T-helper 2 cell treated with Interferon-gamma antibody and Interleukin-4, amounts not matched to agents 5 μg/mL and 100 μg/mL, for 36 hours (primary cell): ENCODE measurements around the gene FNIP1.

Source experiments
- DNase-seq: peaks from one replicate; pipeline ENCODE4 v3.0.0; 2021; ENCODE audit warnings: low spot score
- H3K27ac Mint-ChIP-seq: one replicate; pipeline ENCODE4 v1.8.0; 2021; ENCODE audit warnings: mild to moderate bottlenecking, mixed read lengths
- H3K27me3 Mint-ChIP-seq: one replicate; pipeline ENCODE4 v1.8.0; 2021; ENCODE audit warnings: low read depth, mixed read lengths
- H3K36me3 Mint-ChIP-seq: one replicate; pipeline ENCODE4 v1.8.0; 2021; ENCODE audit warnings: low read depth, mixed read lengths
- H3K4me1 Mint-ChIP-seq: one replicate; pipeline ENCODE4 v1.8.0; 2021; ENCODE audit warnings: low read depth, mixed read lengths
- H3K4me3 Mint-ChIP-seq: one replicate; pipeline ENCODE4 v1.8.0; 2022; ENCODE audit warnings: mild to moderate bottlenecking, moderate library complexity, mixed read lengths
- H3K9me3 Mint-ChIP-seq: one replicate; pipeline ENCODE4 v1.8.0; 2021; ENCODE audit warnings: mixed read lengths

Gene FNIP1

GRCh38 chr5:131776450-131776849, 20.4 kb downstream of the FNIP1 start:
- no peaks in the 10 kb centered on the region for H3K9me3 Mint-ChIP-seq
- H3K27me3 Mint-ChIP-seq: no peaks in the 10 kb centered on the region
- no peak overlapping the region for H3K4me3 Mint-ChIP-seq
- no peak for DNase-seq
- H3K36me3 Mint-ChIP-seq: peaks cover 5% of the 10 kb centered on the region
- H3K4me1 Mint-ChIP-seq: peaks cover 7% of the 10 kb centered on the region
- H3K27ac Mint-ChIP-seq: no peak overlapping the region

GRCh38 chr5:131774652-131775367, 22.0 kb downstream of the FNIP1 start:
- Mint-ChIP-seq H3K27me3 (no peaks in the 10 kb centered on the region), H3K4me1 (peaks cover 4% of the 10 kb centered on the region), H3K9me3 (no peaks in the 10 kb centered on the region), H3K36me3 (peaks cover 3% of the 10 kb centered on the region), H3K4me3 (no peak overlapping the region), H3K27ac (no peak overlapping the region)
- no peak for DNase-seq

DNA sequence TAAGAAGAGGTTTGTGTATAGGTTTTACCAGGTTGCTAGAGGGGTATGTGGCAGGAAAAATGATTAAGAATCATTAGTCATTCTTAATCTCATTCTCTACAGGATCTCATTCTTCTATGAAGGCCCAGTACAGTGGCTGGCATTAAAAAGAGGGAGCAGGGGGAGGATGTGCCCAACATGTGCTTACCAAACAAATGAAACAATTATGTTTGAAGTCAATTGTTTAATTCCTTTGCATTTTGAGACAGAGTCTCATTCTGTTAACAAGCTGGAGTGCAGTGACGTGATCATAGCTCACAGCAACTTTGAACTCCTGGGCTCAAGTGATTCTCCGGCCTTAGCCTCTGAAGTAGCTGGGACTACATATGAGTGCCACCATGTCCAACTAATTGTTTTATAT, 23.0 kb downstream of the FNIP1 start:
- Mint-ChIP-seq H3K27ac (no peak overlapping the region), H3K9me3 (no peaks in the 10 kb centered on the region), H3K4me3 (no peak overlapping the region), H3K4me1 (peaks cover 4% of the 10 kb centered on the region), H3K36me3 (peaks cover 3% of the 10 kb centered on the region), H3K27me3 (no peaks in the 10 kb centered on the region)
- no peak for DNase-seq

DNA sequence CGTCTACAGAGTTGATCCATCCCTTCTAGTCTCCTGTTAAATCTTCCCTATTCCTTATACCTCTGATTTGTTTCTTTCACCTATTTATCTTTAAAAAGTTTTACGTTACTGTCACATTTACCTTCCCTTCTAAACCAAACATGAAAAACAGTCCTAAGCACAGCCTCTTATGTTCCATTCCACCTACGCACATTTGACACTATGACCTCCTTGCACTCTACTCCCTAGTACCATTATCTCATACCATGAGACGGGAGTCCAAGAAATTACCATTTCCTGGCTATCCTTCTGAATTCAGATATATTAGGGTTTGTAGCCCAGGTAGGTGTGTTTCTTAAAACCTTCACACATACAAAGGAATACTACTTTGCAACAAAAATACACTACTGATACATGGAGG, 25.1 kb downstream of the FNIP1 start:
- no peak overlapping the region for H3K27ac Mint-ChIP-seq
- H3K4me3 Mint-ChIP-seq: no peak overlapping the region
- no peak for DNase-seq
- peaks cover 2% of the 10 kb centered on the region for H3K4me1 Mint-ChIP-seq
- peaks cover 5% of the 10 kb centered on the region for H3K36me3 Mint-ChIP-seq
- no peaks in the 10 kb centered on the region for H3K27me3 Mint-ChIP-seq
- no peaks in the 10 kb centered on the region for H3K9me3 Mint-ChIP-seq

DNA sequence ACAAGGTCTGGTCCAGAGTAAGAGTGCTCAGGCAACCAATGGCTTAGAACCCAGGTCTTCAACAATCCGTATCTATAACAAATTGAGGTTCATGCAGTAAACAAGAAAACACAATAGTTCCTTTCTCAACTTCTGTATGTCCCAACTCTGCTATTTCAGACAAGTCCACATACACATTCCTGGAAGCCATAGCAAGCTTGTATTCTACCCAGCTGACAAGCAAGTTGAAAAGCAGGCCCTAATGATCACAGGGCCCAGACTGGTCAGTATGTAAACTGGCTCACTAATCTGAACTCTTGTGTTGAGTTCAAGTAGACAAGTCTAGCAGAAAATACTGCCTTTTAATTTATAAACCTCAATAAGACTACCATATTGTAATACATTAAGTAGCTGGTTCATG, 26.9 kb downstream of the FNIP1 start:
- H3K36me3 Mint-ChIP-seq: peaks cover 18% of the 10 kb centered on the region
- DNase-seq: no peak
- H3K9me3 Mint-ChIP-seq: peaks cover 2% of the 10 kb centered on the region
- no peak overlapping the region for H3K27ac Mint-ChIP-seq
- H3K4me3 Mint-ChIP-seq: no peak overlapping the region
- H3K27me3 Mint-ChIP-seq: no peaks in the 10 kb centered on the region
- H3K4me1 Mint-ChIP-seq: peaks cover 4% of the 10 kb centered on the region

GRCh38 chr5:131769336-131769735, 27.5 kb downstream of the FNIP1 start:
- H3K27ac Mint-ChIP-seq: no peak overlapping the region
- H3K36me3 Mint-ChIP-seq: peaks cover 23% of the 10 kb centered on the region
- no peaks in the 10 kb centered on the region for H3K27me3 Mint-ChIP-seq

DNA sequence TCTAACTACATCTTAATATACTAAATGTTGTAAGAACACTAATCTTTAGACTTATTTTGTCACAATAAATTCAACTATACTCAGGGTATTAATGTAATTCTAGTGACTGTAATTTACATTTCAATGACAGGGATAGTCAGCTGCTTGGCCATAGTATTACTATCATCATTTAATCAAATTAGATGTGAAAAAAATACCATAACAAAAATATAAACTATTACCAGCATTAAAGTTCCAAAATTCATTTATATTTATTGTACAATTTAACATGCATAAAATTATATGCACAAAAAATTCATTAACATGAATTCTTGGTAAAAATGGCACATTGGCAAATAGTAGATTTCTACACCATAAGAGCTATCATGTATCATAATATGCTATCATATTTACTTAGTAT, 28.9 kb downstream of the FNIP1 start:
- Mint-ChIP-seq H3K4me1 (peaks cover 4% of the 10 kb centered on the region), H3K27ac (no peak overlapping the region), H3K4me3 (no peak overlapping the region), H3K36me3 (peaks cover 31% of the 10 kb centered on the region), H3K27me3 (no peaks in the 10 kb centered on the region), H3K9me3 (peaks cover 10% of the 10 kb centered on the region)
- DNase-seq: no peak

More at GRCh38 chr5:131769336-131769735, 27.5 kb downstream of the FNIP1 start:
- Mint-ChIP-seq H3K4me3 (no peak overlapping the region), H3K4me1 (peaks cover 4% of the 10 kb centered on the region), H3K9me3 (peaks cover 6% of the 10 kb centered on the region)
- DNase-seq: no peak

GRCh38 chr5:131766689-131767088, 30.1 kb downstream of the FNIP1 start:
- Mint-ChIP-seq H3K27ac (no peak overlapping the region), H3K4me1 (peaks cover 4% of the 10 kb centered on the region), H3K36me3 (peaks cover 34% of the 10 kb centered on the region), H3K27me3 (no peaks in the 10 kb centered on the region), H3K4me3 (no peak overlapping the region), H3K9me3 (peaks cover 13% of the 10 kb centered on the region)
- no peak for DNase-seq

DNA sequence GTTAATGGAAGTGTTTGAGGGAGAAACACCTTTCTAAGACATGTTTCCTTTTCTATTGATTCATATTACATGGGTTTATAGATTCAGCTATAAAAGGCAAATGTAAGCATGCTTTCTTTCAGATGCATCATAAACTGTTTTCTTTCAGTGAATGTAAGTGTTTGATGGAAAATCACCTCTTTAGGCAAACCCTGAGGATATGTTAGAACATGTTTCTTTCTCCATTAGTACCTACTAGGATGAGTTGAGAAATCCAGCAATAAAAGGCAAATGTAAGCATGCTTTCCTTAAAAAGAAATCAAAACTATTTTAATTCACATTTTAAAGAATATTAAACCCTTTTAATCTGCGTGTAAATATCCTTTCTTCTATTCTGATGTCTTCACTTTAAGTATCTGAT, 31.6 kb downstream of the FNIP1 start:
- Mint-ChIP-seq H3K4me1 (peaks cover 7% of the 10 kb centered on the region), H3K27me3 (no peaks in the 10 kb centered on the region), H3K4me3 (no peak overlapping the region), H3K36me3 (peaks cover 38% of the 10 kb centered on the region), H3K27ac (no peak overlapping the region), H3K9me3 (peaks cover 13% of the 10 kb centered on the region)
- no peak for DNase-seq

GRCh38 chr5:131763968-131764367, 32.8 kb downstream of the FNIP1 start:
- Mint-ChIP-seq H3K27ac (no peak overlapping the region), H3K36me3 (peaks cover 44% of the 10 kb centered on the region), H3K4me3 (no peak overlapping the region), H3K27me3 (no peaks in the 10 kb centered on the region), H3K9me3 (peaks cover 13% of the 10 kb centered on the region), H3K4me1 (peaks cover 12% of the 10 kb centered on the region)
- DNase-seq: no peak

DNA sequence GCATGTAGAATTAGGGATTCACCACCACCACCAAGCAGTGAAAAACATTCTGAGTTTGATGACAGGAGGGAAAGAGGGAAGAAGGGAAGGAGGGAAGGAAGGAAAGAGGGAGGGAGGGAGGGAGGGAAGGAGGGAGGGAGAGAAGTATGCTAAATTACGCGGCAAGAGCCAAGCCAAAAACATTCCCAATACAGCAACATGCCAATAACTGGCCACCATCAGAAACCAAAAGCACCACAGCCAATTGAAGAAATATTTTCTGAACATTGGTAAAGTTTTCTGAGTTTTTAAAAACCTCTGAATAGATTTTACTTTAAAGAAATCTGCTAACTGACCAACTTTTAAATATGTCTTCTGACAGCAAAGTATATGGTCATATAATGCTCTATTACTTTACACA, 36.0 kb downstream of the FNIP1 start:
- H3K27ac Mint-ChIP-seq: no peak overlapping the region
- H3K4me1 Mint-ChIP-seq: peaks cover 15% of the 10 kb centered on the region
- peaks cover 13% of the 10 kb centered on the region for H3K9me3 Mint-ChIP-seq
- no peak for DNase-seq
- no peaks in the 10 kb centered on the region for H3K27me3 Mint-ChIP-seq
- no peak overlapping the region for H3K4me3 Mint-ChIP-seq
- H3K36me3 Mint-ChIP-seq: peaks cover 36% of the 10 kb centered on the region

GRCh38 chr5:131759704-131760103, 37.1 kb downstream of the FNIP1 start:
- peaks cover 9% of the 10 kb centered on the region for H3K9me3 Mint-ChIP-seq

GRCh38 chr5:131758520-131758900, 38.3 kb downstream of the FNIP1 start:
- no peak overlapping the region for H3K27ac Mint-ChIP-seq
- H3K27me3 Mint-ChIP-seq: no peaks in the 10 kb centered on the region
- peak overlapping the region; percentile 1 for H3K4me3 Mint-ChIP-seq
- H3K36me3 Mint-ChIP-seq: peaks cover 24% of the 10 kb centered on the region
- peaks cover 4% of the 10 kb centered on the region for H3K9me3 Mint-ChIP-seq
- H3K4me1 Mint-ChIP-seq: peaks cover 20% of the 10 kb centered on the region
- DNase-seq: no peak

More at GRCh38 chr5:131759704-131760103, 37.1 kb downstream of the FNIP1 start:
- no peak for DNase-seq
- Mint-ChIP-seq H3K4me1 (peaks cover 16% of the 10 kb centered on the region), H3K27ac (no peak overlapping the region), H3K4me3 (no peak overlapping the region), H3K36me3 (peaks cover 30% of the 10 kb centered on the region), H3K27me3 (no peaks in the 10 kb centered on the region)

GRCh38 chr5:131757830-131758519, 38.8 kb downstream of the FNIP1 start:
- DNase-seq: no peak
- H3K27me3 Mint-ChIP-seq: no peaks in the 10 kb centered on the region
- H3K27ac Mint-ChIP-seq: no peak overlapping the region
- H3K9me3 Mint-ChIP-seq: peaks cover 4% of the 10 kb centered on the region
- peaks cover 21% of the 10 kb centered on the region for H3K4me1 Mint-ChIP-seq
- H3K4me3 Mint-ChIP-seq: no peak overlapping the region
- H3K36me3 Mint-ChIP-seq: peaks cover 20% of the 10 kb centered on the region
